Measurements from ENCODE around the gene BTBD9.

The BTBD9 gene

DNA sequence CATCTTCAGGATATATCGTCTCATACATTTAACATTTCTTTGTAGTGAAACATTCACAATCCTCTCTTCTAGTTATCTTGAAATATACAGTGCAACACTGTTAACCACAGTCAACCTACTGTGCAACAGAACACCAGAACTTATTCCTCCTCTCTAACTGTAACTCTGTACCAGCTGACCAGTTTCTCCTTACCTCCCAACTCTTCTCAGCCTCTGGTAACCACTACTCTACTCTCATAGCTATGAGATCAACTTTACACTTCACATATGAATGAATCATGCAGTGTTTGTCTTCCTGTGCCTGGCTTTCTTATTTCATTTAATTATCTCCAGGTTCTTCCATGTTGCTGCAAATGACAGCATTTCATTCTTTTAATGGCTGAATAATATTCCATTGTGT lies 337.6 kb downstream of the BTBD9 start:
- no peak overlapping the region for H3K4me3 ChIP-seq (ENCODE audit: low read depth, low read length)
- H3K4me2 ChIP-seq (ENCODE audit: low read length), result no peak overlapping the region
- H3K36me3 ChIP-seq (ENCODE audit: control insufficient read depth, insufficient read depth, low read length), result no peaks in the 10 kb centered on the region
- no peak overlapping the region for H3K9ac ChIP-seq
- no peak overlapping the region for H3K27ac ChIP-seq
- H3K27me3 ChIP-seq (ENCODE audit: control insufficient read depth, insufficient read depth, low read length), result no peaks in the 10 kb centered on the region
- no peak overlapping the region for H2AFZ ChIP-seq
- TF ChIP-seq, protein P1, sequence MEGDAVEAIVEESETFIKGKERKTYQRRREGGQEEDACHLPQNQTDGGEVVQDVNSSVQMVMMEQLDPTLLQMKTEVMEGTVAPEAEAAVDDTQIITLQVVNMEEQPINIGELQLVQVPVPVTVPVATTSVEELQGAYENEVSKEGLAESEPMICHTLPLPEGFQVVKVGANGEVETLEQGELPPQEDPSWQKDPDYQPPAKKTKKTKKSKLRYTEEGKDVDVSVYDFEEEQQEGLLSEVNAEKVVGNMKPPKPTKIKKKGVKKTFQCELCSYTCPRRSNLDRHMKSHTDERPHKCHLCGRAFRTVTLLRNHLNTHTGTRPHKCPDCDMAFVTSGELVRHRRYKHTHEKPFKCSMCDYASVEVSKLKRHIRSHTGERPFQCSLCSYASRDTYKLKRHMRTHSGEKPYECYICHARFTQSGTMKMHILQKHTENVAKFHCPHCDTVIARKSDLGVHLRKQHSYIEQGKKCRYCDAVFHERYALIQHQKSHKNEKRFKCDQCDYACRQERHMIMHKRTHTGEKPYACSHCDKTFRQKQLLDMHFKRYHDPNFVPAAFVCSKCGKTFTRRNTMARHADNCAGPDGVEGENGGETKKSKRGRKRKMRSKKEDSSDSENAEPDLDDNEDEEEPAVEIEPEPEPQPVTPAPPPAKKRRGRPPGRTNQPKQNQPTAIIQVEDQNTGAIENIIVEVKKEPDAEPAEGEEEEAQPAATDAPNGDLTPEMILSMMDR (IDR thresholded peaks at IDR 0.05), result no peak
- peaks cover 4% of the 10 kb centered on the region for H3K4me1 ChIP-seq
- no peaks in the 10 kb centered on the region for H3K9me3 ChIP-seq (ENCODE audit: control insufficient read depth, low read length)
- H3K79me2 ChIP-seq, result no peaks in the 10 kb centered on the region

DNA sequence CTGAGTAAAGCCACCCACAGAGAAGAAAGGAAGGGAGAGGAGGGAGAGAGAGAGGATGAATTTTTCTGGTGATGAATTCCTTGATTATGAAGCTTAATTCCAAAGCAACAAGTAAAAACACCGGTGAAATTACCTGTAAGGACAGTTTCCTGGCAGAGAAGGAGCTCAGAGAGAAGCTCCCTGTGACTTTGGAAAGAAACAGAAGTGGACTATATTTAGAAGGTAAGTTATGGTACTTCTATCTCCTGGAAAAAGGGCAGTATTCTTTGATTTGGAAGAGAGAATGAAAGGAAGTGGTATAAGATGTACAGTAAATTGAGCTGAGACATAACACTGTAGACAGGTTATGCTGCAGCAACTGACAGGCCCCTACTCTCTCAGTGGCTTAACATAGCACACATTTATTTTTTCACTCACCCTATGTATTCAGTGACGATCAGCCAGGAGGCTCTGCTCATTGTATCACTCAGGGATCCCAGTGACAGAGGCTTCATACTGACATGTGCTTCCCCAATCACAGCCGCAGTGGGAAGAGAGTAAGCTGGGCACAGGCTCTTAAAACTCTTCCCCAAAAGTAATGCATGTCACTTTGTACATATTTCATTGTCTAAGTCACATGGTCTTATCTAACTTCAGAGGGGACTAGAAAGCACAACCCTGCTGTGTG lies 349.5 kb downstream of the BTBD9 start:
- H3K4me1 ChIP-seq, result no peaks in the 10 kb centered on the region
- H3K4me3 ChIP-seq (ENCODE audit: low read depth, low read length), result no peak overlapping the region
- H3K79me2 ChIP-seq, result no peaks in the 10 kb centered on the region
- H3K9me3 ChIP-seq (ENCODE audit: control insufficient read depth, low read length), result no peaks in the 10 kb centered on the region
- no peak overlapping the region for H3K9ac ChIP-seq
- H3K4me2 ChIP-seq (ENCODE audit: low read length), result no peak overlapping the region
- TF ChIP-seq, protein P1 (IDR thresholded peaks at IDR 0.05), result no peak
- H3K27ac ChIP-seq, result no peak overlapping the region
- H2AFZ ChIP-seq, result no peak overlapping the region
- no peaks in the 10 kb centered on the region for H3K27me3 ChIP-seq (ENCODE audit: control insufficient read depth, insufficient read depth, low read length)
- H3K36me3 ChIP-seq (ENCODE audit: control insufficient read depth, insufficient read depth, low read length), result no peaks in the 10 kb centered on the region

DNA sequence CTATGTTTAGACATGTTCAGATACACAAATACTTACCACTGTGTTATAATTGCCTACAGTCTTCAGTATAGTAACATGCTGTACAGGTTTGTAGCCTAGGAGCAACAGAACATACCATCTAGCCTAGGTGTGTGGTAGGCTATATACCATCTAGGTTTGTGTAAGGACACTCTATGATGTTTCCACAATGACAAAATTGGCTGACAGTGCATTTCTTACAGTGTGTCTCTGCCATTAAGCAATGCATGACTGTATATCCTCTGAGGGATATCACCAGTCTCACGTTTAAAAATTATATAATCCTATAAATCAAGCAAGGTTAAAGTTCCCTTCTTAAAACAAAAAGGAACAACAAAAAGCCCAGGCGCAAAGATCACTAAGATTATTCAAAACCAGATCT lies 352.2 kb downstream of the BTBD9 start:
- no peak overlapping the region for H3K4me2 ChIP-seq (ENCODE audit: low read length)
- H3K79me2 ChIP-seq, result no peaks in the 10 kb centered on the region
- H3K9me3 ChIP-seq (ENCODE audit: control insufficient read depth, low read length), result no peaks in the 10 kb centered on the region
- H3K36me3 ChIP-seq (ENCODE audit: control insufficient read depth, insufficient read depth, low read length), result no peaks in the 10 kb centered on the region
- no peaks in the 10 kb centered on the region for H3K27me3 ChIP-seq (ENCODE audit: control insufficient read depth, insufficient read depth, low read length)
- no peak overlapping the region for H3K9ac ChIP-seq
- no peaks in the 10 kb centered on the region for H3K4me1 ChIP-seq
- TF ChIP-seq, protein P1 (IDR thresholded peaks at IDR 0.05), result no peak
- no peak overlapping the region for H3K27ac ChIP-seq
- no peak overlapping the region for H2AFZ ChIP-seq
- H3K4me3 ChIP-seq (ENCODE audit: low read depth, low read length), result no peak overlapping the region

DNA sequence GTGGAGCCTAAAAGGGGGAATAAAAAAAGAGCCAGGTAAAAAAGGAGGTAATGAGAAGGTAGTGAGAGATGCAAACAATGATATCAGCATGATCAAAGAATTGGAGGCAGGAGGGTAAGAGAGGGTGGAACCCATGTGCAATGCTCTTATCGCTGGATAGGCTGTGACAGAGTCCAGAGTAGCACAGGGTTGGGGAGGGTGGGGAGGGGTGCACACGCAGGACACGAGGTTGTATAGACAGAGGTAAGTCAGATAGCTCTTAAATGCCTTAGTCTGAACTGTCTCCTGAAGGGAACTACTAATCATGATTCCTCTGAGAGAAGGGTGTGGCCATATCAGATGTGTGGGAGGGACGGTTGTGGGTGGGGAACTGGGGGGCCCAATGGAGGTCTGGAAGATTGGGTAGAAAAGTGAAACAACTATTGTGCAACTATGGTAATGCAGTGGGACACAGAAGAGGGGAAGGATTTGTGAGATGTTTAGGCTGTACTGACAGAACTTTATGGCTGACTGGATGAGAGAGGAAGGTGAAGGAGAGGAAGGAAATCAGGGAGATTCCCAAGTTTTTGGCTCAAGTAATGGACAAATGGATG lies 354.8 kb downstream of the BTBD9 start:
- no peaks in the 10 kb centered on the region for H3K79me2 ChIP-seq
- no peak overlapping the region for H3K4me3 ChIP-seq (ENCODE audit: low read depth, low read length)
- no peak overlapping the region for H3K9ac ChIP-seq
- no peaks in the 10 kb centered on the region for H3K36me3 ChIP-seq (ENCODE audit: control insufficient read depth, insufficient read depth, low read length)
- no peak overlapping the region for H3K27ac ChIP-seq
- TF ChIP-seq, protein P1 (IDR thresholded peaks at IDR 0.05), result no peak
- H2AFZ ChIP-seq, result no peak overlapping the region
- no peaks in the 10 kb centered on the region for H3K27me3 ChIP-seq (ENCODE audit: control insufficient read depth, insufficient read depth, low read length)
- no peaks in the 10 kb centered on the region for H3K4me1 ChIP-seq
- H3K4me2 ChIP-seq (ENCODE audit: low read length), result no peak overlapping the region
- H3K9me3 ChIP-seq (ENCODE audit: control insufficient read depth, low read length), result no peaks in the 10 kb centered on the region

All from parathyroid adenoma (tissue), 2 donors.